NCI-H2107 treated with DMSO at 0.1 percent for 48 hours (cell line): ENCODE results near the gene RCN1.

ENCODE experiments used
- DNase-seq: peaks from one replicate; lab custom pipeline; 2025; ENCODE audit not compliant: unreplicated experiment; lab: John Stamatoyannopoulos, UW

The RCN1 gene

DNA sequence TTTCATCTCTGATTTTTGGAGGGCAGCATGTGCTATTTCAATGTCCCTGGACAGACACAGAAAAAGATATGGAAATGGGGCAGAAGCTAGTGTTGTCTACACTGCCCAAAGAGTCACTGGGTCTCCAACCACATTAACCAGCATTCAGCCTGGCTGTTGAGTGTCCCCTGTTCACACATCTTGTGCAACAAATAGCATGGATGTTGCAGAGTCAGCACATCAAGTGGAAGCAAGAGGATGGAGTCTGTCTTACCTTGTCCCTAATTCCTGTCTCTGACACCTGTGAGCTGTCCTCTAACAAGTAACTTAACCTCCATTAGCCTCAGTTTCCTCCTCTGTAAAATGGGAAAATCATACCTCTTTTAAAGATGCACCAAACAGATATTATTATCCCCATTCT, 60.2 kb downstream of the RCN1 start:
- DNase-seq = no peak

DNA sequence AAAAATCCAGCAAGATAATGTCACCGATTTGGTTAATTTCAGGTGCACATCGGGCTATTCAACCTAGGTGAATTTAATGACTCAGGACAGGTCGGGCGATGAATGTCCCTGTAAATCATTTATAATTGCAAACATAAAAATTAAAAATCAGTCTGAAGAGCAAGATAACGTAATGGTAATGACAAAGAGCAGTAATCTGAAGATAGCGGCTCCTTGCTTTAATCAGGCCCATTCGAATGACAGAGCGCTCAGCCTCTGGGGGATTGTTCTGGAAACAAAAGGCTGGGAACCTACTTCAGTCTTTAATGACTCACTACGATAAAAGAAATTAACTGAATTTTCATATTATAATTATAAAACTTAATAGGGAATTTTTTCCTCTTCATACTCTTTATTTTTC, 61.3 kb downstream of the RCN1 start:
- no peak for DNase-seq

DNA sequence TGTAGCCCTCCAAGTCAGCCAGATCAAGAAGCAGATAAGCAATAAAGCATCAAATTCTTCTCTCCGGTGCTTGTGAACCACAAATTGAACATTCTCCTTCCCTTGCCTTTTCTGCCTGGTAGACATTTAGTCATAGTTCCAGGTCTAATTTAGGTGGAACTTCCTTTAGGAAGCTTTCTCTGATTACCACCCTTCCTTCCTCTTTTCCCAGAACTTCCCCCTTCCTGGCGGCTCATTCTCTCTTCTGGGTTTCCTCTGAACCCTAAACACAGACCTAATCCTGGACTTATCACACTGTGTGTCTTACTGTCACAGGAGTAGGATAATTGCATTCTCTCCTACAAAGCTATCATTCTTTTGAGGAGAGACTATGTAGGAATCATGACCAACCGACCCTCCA, 61.9 kb downstream of the RCN1 start:
- DNase-seq = no peak

- DNase-seq = no peak
These were observed 62.9 kb downstream of the RCN1 start for GRCh38 chr11:32153747-32154146.

DNA sequence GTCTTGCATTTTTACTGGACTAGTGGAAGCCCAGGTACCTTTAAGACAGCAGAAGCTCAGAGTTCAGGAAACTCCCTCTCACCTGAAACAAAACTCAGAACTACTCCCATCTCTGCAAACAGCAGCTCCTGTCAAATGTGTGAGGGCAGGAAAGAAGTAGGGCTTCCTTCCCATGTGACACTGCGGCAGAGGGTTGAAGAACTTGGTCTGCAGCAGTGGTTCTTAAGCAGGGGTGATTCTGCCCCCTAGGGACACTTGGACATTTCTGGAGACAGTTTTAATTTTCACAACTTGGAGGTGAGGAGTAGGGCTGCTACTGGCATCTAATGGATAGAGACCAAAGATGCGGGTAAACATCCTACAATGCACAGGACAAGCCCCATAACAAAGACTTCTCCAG, 63.4 kb downstream of the RCN1 start:
- DNase-seq = no peak
